GM19455 (cell line): Measurements from ENCODE around the gene HPCAL1.

Experiments
- ATAC-seq: cut with Tn5 transposase; IDR thresholded peaks from one replicate; pipeline ENCODE4 v1.9.1; 2021; ENCODE audit not compliant: unreplicated experiment

HPCAL1 gene

DNA sequence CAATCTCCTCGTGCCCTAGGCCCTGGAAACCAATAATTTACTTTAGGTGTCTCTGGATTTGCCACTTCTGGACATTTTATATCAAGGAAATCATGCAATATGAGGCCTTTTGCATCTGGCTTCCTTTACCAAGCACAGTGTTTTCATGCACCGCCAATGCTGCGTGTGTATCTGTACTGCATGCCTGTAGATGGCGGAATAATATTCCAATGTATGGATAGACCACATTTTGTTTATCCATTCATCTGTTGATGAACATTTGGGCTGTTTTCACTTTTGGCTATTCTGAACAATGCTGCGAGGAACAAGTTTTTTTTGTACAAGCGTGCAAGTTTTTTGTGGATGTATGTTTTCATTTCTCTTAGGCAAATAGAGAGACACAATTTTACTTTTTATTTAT is 18.9 kb downstream of the HPCAL1 start:
- ATAC-seq = no peak

DNA sequence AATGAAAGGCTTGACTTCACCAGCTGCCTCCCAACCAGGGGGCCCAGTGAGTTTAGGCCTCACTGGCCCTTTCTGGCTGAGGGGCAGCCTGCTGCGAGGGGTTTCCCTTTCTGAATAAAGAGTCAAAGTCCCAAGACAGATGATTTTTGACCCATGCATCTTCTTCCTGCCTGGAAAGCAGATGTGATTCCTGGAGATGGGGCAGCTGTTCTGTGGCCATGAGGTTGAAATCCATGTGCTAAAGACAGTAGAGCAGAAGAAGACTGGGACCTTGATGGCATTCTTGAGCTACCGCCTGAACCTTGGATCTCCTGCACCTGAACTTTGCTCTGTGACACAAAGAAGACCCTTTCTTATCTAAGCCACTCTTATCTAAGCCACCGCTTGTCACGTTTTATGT is 19.8 kb downstream of the HPCAL1 start:
- ATAC-seq = no peak

DNA sequence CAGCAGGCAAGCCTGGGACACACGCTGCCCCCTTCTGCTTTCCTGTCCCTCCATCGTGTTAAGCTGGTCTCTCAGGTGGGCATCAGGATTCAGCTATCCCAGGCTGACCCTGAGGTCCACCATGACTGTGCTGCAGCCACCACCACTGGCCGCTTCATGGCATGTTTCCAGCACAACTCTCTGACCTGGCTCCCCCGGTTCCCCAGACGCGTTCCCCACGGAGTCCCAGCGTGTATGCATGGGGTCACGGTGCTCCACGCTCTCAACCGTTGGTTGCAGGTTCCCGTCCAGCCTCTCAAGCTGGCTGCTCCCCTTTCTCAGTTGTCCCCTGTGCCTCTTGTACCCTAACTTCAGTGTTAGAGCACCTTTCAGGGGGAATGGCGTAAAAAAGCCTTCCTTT is 20.3 kb downstream of the HPCAL1 start:
- ATAC-seq = no peak

DNA sequence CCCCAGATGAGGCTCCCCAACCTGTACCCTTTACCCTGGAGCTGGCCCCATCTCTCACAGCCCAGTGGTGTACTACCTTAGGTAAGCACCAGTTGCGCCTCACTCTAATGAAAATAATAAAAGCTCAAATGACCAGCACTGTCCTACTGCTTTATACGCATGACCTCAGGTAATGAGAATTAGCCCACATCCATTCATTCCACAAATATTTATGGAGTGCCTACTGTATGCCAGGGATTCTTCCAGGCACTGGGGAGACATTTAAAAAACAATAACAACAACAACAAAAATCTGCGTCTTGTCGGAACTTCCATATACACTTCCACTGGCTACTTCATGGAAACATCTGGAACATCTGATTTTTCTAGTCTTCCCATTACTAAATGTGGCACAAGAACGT is 20.8 kb downstream of the HPCAL1 start:
- ATAC-seq = no peak

DNA sequence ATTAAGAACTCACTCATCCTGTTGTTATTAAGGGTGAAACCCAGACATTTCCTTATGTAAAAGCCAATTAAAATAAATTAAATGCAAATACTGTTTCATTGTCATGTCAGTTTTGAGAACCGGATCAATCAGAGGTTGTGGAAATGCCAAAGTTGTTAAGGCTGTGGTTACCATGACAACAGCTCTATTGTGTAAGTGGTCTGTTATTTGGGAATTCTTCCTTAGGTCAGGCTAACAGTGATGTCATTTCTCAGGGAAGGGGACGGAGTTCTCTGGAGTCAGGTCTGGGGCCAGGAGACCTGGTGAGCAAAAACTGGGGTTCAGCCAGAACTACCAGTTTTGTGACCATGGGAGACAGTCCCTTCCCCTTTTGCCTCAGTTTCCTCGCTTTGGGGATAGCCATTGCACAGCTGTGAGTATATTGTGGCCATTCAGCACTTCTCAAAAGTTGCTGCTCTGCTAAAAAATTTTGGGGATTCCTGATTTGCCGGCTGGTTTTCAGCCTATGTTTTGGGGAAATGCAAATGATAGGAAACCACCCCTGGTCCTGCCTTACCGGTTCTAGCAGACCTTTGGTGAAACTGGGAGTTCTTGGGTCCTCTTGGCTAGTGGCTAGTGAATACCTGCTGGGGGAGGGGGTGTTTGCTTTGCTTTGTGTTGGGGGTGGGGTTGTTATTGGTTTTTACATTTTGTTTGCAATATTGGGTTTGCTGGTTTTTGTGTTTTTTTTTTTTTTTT is 21.6 kb downstream of the HPCAL1 start:
- ATAC-seq = no peak

DNA sequence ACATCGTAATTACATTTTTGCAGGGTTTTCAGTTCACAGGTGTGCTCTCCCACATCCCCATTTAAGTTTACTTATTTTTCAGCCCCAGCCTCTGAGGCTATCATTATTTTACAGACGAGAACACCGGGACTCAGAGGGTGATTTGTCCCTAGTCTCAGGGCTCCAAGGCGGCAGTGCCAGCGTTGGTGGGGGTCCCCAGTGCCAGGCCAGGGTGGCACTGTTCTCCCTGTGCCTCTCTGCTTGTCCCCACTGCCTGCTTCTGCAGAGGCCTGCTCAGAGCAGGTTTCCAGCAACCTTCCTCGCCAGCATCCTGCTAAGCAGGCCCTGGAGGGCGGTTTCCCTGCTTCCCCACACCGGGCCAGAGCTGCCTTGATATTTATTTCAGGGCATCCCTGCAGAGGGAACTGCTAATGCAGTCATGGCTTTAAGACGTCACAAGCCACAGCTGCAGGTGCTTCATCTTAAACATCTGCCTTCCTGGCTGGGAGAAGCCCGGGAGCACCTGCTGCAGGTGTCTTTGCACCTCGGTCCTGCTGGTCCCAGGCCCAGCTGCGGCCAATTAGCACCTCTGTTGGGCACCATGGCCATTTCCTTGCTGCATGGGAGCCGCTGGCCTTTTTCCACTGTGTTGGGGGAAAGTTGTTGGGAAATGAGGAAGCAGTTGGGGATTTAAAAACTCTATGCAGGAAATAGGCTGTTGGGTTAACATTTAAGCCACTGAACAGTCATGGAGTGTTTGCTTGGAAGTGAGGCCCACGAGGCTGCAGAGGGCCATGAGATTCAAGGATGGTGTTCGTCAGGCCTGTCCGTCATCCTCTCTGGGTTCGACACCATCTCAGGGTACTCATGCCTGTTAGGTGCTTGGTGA is 22.8 kb downstream of the HPCAL1 start:
- ATAC-seq = no peak

DNA sequence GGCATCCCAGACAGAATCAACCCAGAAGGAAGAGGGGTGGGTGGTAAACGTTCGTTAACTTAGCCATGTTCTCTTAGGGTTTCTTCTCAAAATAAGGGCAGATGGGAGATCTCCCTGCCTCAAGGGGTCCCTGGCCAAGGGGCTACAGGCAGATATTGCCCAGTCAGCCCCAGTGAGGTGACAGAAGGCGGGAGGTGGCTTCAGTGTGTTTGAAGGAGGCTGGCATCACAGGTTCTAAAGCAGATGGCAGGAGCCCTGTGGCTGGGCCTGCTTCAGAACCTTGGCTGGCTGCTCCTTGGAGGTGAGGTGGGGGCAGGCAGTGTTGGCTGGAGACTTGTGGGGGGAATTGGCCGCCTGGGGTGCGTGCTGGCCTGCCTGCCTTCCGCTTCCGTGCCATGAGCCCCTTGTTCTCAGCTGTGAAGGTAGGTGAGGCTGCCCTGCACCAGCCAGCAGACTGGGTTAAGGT is 23.5 kb downstream of the HPCAL1 start:
- no peak for ATAC-seq

DNA sequence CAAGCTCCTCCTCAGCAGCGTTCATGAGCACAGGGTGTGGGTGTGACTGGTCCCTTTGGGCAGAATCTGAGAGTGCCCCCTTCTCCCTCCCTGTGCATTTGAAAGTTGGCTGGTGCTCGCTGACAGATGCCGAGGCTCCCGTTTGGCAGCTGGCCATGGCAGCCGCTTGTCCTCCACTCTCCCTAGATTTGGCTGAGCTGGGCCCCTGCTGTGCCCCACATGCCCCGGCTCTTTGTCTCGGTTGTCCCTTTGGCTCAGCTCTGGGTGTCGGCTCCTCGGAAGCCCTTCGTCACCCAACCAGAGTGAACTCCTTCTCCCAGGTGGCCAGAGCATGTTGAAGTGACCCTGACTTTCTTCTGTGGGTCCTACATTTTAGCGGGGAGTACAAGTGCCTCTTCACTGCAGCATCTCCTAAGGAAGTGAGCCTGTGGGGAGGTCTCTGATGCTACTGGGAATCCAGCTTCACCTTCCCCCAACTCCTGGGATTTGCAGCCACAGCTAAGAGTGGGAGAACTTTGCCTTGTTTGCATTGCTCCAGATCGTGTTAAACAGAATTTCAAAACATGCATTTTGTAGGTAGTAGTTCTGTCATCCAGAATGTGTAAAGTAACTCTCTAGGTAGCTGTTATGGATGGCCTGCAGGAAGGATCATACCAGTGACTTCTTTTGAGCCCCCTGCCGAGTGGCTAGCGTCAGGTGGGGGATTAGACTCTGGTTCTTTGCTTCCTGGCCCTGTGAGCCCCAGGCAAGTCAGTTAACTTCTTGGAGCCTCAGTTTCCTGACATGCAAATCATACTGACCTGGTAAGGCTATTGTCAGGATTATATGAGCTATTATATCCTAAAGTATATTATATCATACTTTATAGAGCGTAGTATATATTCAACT is 24.2 kb downstream of the HPCAL1 start:
- no peak for ATAC-seq

DNA sequence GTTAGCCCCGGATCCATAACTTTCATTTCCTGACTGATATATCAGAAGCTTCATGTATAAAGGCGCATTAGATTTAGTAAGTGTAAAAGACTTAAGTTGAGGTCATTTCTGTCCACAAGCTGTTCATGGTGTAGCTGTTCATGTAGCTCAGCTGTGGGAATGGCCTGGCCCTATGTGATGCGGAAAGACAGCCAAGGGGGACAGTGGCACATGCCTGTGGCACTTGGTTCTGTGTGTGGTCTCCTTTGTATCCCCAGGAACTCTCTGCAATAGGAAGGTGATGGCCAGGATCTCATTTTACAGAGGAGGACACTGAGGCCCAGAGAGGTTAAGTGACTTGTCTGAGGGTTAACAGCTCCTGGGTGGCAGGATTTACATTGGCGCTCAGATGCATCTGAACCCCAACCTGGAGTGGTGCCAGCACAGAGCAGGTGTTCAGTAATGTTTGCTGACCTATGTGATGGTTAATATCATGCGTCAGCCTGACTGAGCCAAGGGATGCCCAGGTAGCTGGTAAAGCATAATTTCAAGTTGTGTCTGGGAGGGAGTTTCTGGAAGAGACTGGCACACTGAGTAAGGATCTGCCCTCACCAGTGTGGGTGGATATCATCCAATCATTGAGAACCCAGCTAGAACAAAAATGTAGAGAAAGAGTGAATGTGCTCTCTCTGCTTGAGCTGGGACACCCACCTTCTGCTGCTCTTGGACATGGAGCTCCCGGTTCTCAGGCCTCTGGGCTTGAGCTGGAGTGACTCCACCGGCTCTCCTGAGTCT is 25.4 kb downstream of the HPCAL1 start:
- no peak for ATAC-seq

DNA sequence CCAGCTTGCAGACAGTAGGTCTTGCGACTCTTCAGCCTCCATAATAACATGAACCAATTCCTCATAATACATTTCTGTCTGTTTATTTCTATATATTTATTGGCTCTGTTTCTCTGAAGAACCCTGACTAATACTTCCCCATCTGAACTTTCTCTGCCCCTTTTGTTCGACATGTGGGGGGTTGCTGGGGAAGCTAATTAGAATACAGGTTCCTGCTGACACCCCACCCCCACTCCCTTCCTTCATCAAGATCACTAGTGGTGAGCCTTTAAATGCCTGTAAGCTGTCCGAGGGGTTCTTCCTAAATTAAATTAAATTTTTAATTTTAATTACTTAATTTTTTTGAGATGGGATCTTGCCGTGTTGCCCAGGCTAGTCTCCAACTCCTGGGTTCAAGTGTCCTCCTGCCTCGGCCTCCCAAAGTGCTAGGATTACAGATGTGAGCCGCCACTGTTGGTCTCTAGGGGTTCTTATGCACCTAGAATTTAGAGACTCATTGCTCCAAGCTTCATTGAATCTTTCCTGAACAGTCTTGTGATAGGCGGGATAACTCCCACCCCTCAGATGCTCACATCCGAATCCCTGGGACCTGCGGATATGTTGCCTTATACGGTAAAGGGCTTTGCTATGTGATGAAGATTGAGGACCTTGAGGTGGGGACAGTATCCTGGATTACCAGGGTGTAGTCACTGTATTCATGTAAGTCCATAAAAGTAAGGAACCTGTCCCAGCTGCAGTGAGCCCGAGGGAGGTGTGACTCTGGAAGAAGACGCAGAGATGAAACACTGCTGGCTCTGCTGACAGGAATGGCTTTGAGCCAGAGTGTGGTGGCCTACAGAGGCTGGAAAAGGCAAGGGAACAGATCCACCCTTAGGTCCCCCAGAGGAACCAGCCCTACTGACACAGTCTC is 26.2 kb downstream of the HPCAL1 start:
- ATAC-seq = no peak

DNA sequence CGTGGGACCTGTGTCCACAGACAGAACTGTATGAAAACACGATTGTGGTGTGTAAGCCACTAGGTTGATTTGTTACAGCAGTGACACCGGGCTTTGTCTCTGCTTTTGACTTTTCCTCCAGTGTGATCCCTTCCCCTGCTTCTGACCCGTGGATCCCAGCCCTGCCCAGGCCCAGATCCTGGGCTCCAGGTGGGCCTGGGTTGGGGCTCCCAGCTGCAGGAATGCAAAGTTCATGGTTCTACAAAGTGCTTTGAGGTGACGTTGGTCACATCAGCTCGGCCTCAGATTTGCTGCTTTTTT is 26.8 kb downstream of the HPCAL1 start:
- ATAC-seq = no peak

DNA sequence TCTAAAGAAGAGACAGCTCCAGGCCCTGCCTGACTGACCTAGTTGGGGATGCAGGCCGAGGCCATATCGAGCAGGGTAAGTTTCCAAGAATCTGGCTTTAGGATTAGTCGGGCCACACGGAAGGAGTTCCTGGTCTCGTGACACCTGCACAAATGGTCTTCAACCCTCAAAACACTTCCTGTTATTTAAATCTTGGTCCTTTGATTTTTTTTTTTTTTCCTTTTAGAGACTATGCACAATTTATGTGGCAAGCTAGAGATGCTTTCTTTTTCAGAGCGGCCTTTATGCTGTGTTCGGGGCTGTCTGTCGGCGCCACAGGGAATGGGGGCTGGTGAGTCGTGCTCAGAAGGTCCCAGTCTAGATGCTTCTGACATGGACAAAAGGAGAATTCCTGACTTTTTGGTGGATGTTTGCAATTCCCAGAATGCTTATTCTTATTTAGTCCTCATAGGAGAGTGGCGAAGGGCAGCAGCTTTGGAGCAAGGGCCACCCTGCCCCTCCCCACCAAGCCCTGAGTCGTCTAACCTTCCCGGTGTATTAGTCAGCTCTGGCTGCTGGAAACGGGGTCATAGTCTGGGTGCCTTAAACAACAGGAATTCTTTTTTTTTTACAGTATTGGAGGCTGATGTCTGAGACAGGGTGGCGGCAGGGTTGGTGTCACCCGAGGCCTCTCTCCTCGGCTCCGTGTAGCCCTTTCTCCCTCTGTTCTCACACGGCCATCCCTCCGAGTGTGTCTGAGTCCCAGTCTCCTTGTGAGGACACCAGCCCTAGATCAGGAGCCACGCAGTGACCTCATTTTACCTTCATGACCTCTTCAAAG is 27.4 kb downstream of the HPCAL1 start:
- no peak for ATAC-seq

DNA sequence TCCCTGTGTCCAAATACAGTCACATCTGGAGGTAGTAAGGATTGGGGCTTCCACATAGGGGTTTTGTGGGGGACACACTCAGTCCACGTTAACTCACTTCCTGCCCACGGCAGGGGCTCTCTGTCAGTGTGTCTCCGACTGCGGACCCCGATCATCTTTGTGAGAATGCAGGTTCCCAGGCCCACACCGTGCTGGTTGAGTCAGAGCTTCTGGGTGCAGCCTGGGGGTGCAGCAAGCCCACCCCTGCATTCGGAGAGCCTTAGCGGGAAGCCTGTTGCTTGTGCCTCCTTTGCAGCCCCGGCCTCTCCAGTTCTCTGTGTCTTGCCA is 28.0 kb downstream of the HPCAL1 start:
- ATAC-seq = no peak

DNA sequence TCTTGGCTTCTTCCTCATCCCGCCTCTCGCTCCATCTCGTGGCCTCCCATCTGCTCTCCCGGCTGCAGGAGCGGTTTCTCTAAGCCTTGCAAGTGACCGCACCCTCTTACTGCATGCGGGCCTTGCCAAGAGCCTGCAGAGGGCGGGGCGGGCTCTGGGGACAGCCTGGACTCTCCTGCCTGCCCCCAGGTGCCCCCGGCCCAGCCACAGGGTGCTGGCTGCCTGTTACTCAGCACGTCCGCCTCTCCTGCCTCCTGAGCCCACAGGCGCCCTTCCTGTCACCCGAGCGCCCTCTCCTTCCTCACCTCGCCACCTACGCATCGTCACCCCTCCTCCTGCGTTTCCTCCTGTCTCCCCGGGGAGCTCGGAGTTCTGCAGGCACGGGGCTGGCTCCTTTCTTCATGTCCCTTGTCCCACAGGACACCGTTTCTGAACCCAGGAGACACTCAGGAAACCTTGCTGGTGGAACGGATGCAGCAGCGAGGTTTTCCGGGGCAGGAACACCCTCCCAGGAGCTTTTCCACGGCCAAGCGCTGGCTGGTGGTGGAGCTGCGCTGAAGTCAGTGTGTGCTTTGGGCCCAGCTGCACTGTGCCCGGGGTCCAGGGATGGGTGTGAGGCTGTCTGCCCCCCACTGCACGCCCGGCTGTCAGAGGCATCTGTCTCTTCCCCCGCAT is 28.5 kb downstream of the HPCAL1 start:
- ATAC-seq = peak; percentile 56

DNA sequence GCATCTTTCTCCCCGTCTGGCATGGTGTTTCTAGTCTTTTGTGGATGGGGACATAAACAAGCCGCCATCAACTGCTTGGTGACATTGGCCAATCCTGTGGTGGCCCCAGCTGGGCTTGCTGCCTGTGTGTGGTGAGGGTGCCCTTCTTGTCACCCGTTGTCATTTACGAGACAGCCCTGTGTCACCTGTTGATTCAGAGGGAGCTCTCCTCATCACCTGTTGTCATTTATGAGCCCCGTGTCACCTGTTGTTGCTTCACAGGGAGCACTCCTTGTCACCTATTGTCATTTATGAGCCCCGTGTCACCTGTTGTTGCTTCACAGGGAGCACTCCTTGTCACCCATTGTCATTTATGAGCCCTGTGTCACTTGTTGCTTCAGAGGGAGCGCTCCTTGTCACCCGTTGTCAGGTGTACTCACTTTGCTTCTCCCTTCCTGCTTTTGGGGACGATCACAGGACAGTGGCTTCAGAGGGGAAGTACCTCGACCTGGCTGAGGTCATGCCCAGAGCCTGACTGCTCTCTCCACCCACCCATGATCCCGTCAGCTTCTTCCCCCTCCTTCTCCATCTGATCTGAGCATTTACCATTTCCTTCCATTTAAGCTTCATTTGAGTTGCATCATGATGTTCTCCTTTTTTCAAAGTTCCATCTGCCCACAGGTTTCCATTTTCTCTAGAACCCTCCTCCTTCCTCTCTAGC is 29.1 kb downstream of the HPCAL1 start:
- peak; percentile 34 for ATAC-seq

DNA sequence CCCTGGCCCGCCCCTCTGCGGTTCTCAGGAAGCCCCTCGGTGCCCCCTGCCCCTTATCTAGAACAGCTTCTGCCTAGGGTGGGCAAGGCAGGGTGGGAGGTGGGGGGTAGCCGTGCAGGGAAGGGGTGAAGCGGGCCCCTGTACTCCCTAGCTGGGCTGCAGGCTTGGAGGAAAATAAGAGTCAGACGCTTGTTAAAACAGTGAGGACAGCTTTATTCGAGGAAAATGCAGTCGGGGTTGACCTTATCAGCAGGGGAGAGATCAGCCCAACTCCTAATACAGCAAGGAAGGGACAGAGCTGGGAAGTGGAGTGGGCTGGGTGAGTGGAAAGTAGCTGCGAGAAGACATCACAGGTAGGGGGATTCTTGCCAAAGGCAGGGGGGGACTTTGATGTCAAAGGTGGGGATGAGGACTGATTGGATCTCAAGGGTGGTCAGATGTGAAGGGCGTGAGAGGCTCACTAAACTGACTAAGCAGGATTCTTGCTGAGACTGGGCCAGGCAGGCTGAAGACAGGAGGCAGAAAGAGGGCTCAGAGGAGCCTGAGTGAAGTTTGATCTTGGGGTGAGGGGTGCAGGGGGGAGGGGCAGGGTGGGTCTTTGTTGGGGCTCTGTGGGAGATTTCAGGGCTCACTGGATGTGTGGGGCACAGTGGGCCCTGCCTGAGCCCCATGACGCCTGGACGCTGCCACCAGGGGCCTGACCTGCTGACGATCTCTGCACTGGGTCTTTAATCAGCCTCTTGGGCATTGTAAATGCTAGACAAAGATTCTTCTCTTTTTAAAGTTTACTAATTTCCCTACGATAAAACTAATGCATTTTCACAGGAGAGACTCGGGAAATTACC is 29.9 kb downstream of the HPCAL1 start:
- no peak for ATAC-seq

DNA sequence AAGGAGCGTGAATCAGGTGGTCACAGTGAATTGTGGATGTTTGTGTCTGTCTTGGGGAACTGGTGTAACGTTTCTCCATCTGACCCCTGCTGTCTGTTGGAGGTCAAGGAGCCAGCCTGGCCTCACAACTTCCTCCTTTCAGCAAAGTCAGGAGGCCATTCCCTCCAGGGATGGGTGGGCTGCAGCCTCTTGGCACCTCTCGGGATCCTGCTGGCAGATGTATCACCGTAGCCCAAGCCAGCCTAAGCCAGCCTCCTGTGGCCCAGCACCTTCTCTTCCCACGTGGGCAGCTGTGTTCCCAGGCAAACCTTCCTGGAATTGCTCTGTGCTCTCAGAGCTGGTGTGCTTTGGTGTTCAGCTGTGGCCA is 30.5 kb downstream of the HPCAL1 start:
- ATAC-seq = no peak
